WTC11 (cell line): ENCODE data around the gene LIMA1. TPM values are rescaled to one million over a fixed set of nuclear protein-coding genes. Genes with fewer than 3 reads are reported as not detected.

ENCODE experiments used
- ATAC-seq: fragments of 200-7000 bp; cut with Tn5 transposase; 2 replicates; pipeline ENCODE4 v1.10.0; 2021; ENCODE audit warnings: mild to moderate bottlenecking, moderate library complexity
- CTCF ChIA-PET: fragments of 300-600 bp; sonication (Branson Sonifier 250); formaldehyde crosslinking; loops from one replicate; lab custom pipeline; 2021; ENCODE audit warnings: antibody characterized with exemption; lab: Charles Lee
- POLR2A ChIA-PET: fragments of 350-600 bp; sonication (Branson Sonifier 250); formaldehyde crosslinking; loops from one replicate; lab custom pipeline; 2021; ENCODE audit warnings: antibody characterized with exemption; lab: Charles Lee
- DNase-seq: peaks from one replicate; pipeline ENCODE4 v3.0.0; 2021; ENCODE audit warnings: low spot score
- H3K27ac Mint-ChIP-seq: 2 replicates; pipeline ENCODE4 v1.8.0; 2021; ENCODE audit warnings: mixed read lengths
- H3K27me3 Mint-ChIP-seq: 2 replicates; pipeline ENCODE4 v1.8.0; 2021; ENCODE audit warnings: low read depth, mild to moderate bottlenecking, moderate library complexity, mixed read lengths
- H3K36me3 Mint-ChIP-seq: 2 replicates; pipeline ENCODE4 v1.8.0; 2021; ENCODE audit warnings: mixed read lengths
- H3K4me1 Mint-ChIP-seq: 2 replicates; pipeline ENCODE4 v1.8.0; 2022; ENCODE audit warnings: mixed read lengths
- H3K4me3 Mint-ChIP-seq: 2 replicates; pipeline ENCODE4 v1.8.0; 2021; ENCODE audit warnings: mild to moderate bottlenecking, moderate library complexity, mixed read lengths
- H3K9me3 Mint-ChIP-seq: 2 replicates; pipeline ENCODE4 v1.8.0; 2021; ENCODE audit warnings: mixed read lengths
- ATF1 ChIP-seq: sonication (generic); formaldehyde crosslinking; IDR thresholded peaks from 2 replicates; pipeline ENCODE4 v1.8.1; 2023; ENCODE audit warnings: mild to moderate bottlenecking, moderate library complexity, missing genetic modification reagents
- ATF2 ChIP-seq: sonication (generic); formaldehyde crosslinking; IDR thresholded peaks from 2 replicates; pipeline ENCODE4 v1.8.1; 2022; ENCODE audit warnings: low read depth, missing genetic modification reagents, borderline replicate concordance
- E2F5 ChIP-seq: sonication (generic); formaldehyde crosslinking; IDR thresholded peaks from 2 replicates; pipeline ENCODE4 v1.8.1; 2022; ENCODE audit warnings: mild to moderate bottlenecking, moderate library complexity, missing genetic modification reagents
- ESRRA ChIP-seq: sonication (generic); formaldehyde crosslinking; IDR thresholded peaks from 2 replicates; pipeline ENCODE4 v1.8.1; 2022; ENCODE audit warnings: mild to moderate bottlenecking, missing genetic modification reagents, borderline replicate concordance
- GABPB1 ChIP-seq: sonication (generic); formaldehyde crosslinking; IDR thresholded peaks from 2 replicates; pipeline ENCODE4 v1.8.1; 2023; ENCODE audit warnings: mild to moderate bottlenecking, missing genetic modification reagents
- HMGA2 ChIP-seq: fragments of 250-450 bp; sonication (Bioruptor Pico); IDR thresholded peaks from 2 replicates; pipeline ENCODE4 v1.4.0; 2021; ENCODE audit warnings: mild to moderate bottlenecking, moderate library complexity
- IRF2 ChIP-seq: sonication (generic); formaldehyde crosslinking; IDR thresholded peaks from 2 replicates; pipeline ENCODE4 v1.8.0; 2022; ENCODE audit warnings: low read depth, missing genetic modification reagents, borderline replicate concordance
- JAZF1 ChIP-seq: fragments of 250-450 bp; sonication (Bioruptor Pico); IDR thresholded peaks from 2 replicates; pipeline ENCODE4 v1.9.0; 2021; ENCODE audit warnings: moderate library complexity, mild to moderate bottlenecking, inconsistent platforms
- JUN ChIP-seq: sonication (generic); formaldehyde crosslinking; IDR thresholded peaks from 2 replicates; pipeline ENCODE4 v1.8.0; 2023; ENCODE audit warnings: mild to moderate bottlenecking, missing genetic modification reagents
- KAT7 ChIP-seq: sonication (generic); formaldehyde crosslinking; IDR thresholded peaks from 2 replicates; pipeline ENCODE4 v1.8.1; 2023; ENCODE audit warnings: missing genetic modification reagents, mild to moderate bottlenecking, borderline replicate concordance
- MYBL2 ChIP-seq: sonication (generic); formaldehyde crosslinking; IDR thresholded peaks from 2 replicates; pipeline ENCODE4 v1.8.1; 2023; ENCODE audit warnings: mild to moderate bottlenecking, moderate library complexity, missing genetic modification reagents
- NFATC4 ChIP-seq: fragments of 250-450 bp; sonication (Bioruptor Pico); IDR thresholded peaks from 2 replicates; pipeline ENCODE4 v1.9.0; 2021; ENCODE audit warnings: mild to moderate bottlenecking
- NR3C1 ChIP-seq: sonication (generic); formaldehyde crosslinking; conservative IDR thresholded peaks from 2 replicates; pipeline ENCODE4 v1.8.1; 2023; ENCODE audit warnings: low read depth, mild to moderate bottlenecking, missing genetic modification reagents
- SMAD4 ChIP-seq: sonication (generic); formaldehyde crosslinking; IDR thresholded peaks from 2 replicates; pipeline ENCODE4 v1.8.0; 2022; ENCODE audit warnings: mild to moderate bottlenecking, missing genetic modification reagents
- TEAD1 ChIP-seq: sonication (generic); formaldehyde crosslinking; IDR thresholded peaks from 2 replicates; pipeline ENCODE4 v1.8.0; 2022; ENCODE audit warnings: mild to moderate bottlenecking, missing genetic modification reagents
- USF2 ChIP-seq: sonication (generic); formaldehyde crosslinking; IDR thresholded peaks from 2 replicates; pipeline ENCODE4 v1.8.1; 2023; ENCODE audit warnings: mild to moderate bottlenecking, missing genetic modification reagents, moderate library complexity
- ZNF219 ChIP-seq: sonication (generic); formaldehyde crosslinking; IDR thresholded peaks from 2 replicates; pipeline ENCODE4 v1.8.0; 2023; ENCODE audit warnings: missing genetic modification reagents, mild to moderate bottlenecking, borderline replicate concordance
- ZNF232 ChIP-seq: sonication (generic); formaldehyde crosslinking; IDR thresholded peaks from 2 replicates; pipeline ENCODE4 v1.8.0; 2022; ENCODE audit warnings: mild to moderate bottlenecking, missing genetic modification reagents
- ZNF396 ChIP-seq: fragments of 250-450 bp; sonication (Bioruptor Pico); IDR thresholded peaks from 2 replicates; pipeline ENCODE4 v1.8.0; 2021; ENCODE audit warnings: mild to moderate bottlenecking, moderate library complexity, borderline replicate concordance
- ZNF671 ChIP-seq: fragments of 250-450 bp; sonication (Bioruptor Pico); IDR thresholded peaks from 2 replicates; pipeline ENCODE4 v1.8.0; 2021; ENCODE audit warnings: mild to moderate bottlenecking
- total RNA-seq: library from RNA; stranded (reverse); gene quantifications from 3 replicates; pipeline ENCODE4 v1.2.3, GENCODE V29; 2021
- TF ChIP-seq, protein P1 (sequence below): sonication (generic); formaldehyde crosslinking; IDR thresholded peaks from 2 replicates; pipeline ENCODE4 v1.8.1; 2022; ENCODE audit warnings: low read depth, mild to moderate bottlenecking, moderate library complexity, missing genetic modification reagents, borderline replicate concordance
- TF ChIP-seq, protein P2 (sequence below): sonication (generic); formaldehyde crosslinking; IDR thresholded peaks from 2 replicates; pipeline ENCODE4 v1.8.1; 2023; ENCODE audit warnings: mild to moderate bottlenecking, moderate library complexity, missing genetic modification reagents

LIMA1 gene
- total RNA-seq, 1 experiment from 2014 or later = 41.2 TPM

DNA sequence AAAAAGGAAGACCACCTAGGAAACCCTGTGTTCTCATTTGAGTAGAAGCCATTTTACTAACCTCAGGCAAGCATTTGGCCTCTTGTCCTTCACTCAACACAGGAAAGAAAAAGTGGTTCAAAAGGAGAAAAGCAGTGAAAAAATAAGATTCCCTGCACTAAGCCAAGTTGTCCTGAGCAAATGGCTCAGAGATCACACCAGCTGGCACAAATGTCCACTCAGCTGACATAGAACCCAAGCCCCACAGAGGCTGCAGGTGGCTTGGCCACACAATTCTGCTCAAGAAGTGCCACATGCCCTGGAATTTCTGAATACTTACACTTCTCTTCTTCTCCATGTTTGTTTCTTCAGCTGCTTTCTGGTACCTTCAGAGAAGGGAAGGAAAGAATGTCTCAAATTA lies 52.0 kb downstream of the LIMA1 start (continued):
- TF ChIP-seq HMGA2 (CRISPR knock-in tag) = no peak
- TF ChIP-seq USF2 (CRISPR knock-in tag) = no peak
- TF ChIP-seq NR3C1 (CRISPR knock-in tag) = no peak
- no peak for TF ChIP-seq TEAD1
- no peak for TF ChIP-seq KAT7 (CRISPR knock-in tag)
- TF ChIP-seq ZNF219 (CRISPR knock-in tag) = no peak
- no peak for TF ChIP-seq ZNF671 (CRISPR knock-in tag)
- no peak for TF ChIP-seq MYBL2 (CRISPR knock-in tag)
- no peak for TF ChIP-seq E2F5 (CRISPR knock-in tag)

- DNase-seq (no peak), ATAC-seq (no peak)
- CTCF ChIA-PET = interaction anchor here (0.9 kb wide), 1 partner anchor 53 kb away, joined by 3 read pairs; the partner anchor contains the start of gene LIMA1
- Mint-ChIP-seq H3K4me3 (no peak overlapping the region), H3K9me3 (no peaks in the 10 kb centered on the region), H3K4me1 (no peaks in the 10 kb centered on the region; the same call in 1 of the 2 replicates), H3K27ac (no peak overlapping the region), H3K36me3 (no peaks in the 10 kb centered on the region), H3K27me3 (no peaks in the 10 kb centered on the region)
- POLR2A ChIA-PET = no interaction called here
- TF ChIP-seq, protein P1, sequence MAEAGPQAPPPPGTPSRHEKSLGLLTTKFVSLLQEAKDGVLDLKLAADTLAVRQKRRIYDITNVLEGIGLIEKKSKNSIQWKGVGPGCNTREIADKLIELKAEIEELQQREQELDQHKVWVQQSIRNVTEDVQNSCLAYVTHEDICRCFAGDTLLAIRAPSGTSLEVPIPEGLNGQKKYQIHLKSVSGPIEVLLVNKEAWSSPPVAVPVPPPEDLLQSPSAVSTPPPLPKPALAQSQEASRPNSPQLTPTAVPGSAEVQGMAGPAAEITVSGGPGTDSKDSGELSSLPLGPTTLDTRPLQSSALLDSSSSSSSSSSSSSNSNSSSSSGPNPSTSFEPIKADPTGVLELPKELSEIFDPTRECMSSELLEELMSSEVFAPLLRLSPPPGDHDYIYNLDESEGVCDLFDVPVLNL = no peak
- no peak for TF ChIP-seq ZNF396 (CRISPR knock-in tag)
- no peak for TF ChIP-seq HMGA2 (CRISPR knock-in tag)
- TF ChIP-seq ESRRA (CRISPR knock-in tag) = no peak
- TF ChIP-seq GABPB1 (CRISPR knock-in tag) = no peak
- no peak for TF ChIP-seq ZNF232 (CRISPR knock-in tag)
- no peak for TF ChIP-seq ATF2 (CRISPR knock-in tag)
- TF ChIP-seq, protein P2, sequence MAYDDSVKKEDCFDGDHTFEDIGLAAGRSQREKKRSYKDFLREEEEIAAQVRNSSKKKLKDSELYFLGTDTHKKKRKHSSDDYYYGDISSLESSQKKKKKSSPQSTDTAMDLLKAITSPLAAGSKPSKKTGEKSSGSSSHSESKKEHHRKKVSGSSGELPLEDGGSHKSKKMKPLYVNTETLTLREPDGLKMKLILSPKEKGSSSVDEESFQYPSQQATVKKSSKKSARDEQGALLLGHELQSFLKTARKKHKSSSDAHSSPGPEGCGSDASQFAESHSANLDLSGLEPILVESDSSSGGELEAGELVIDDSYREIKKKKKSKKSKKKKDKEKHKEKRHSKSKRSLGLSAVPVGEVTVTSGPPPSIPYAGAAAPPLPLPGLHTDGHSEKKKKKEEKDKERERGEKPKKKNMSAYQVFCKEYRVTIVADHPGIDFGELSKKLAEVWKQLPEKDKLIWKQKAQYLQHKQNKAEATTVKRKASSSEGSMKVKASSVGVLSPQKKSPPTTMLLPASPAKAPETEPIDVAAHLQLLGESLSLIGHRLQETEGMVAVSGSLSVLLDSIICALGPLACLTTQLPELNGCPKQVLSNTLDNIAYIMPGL = no peak
- no peak for TF ChIP-seq NFATC4 (CRISPR knock-in tag)
- TF ChIP-seq IRF2 = no peak
- TF ChIP-seq JUN = no peak
- no peak for TF ChIP-seq ATF1 (CRISPR knock-in tag)
- no peak for TF ChIP-seq JAZF1 (CRISPR knock-in tag)
- no peak for TF ChIP-seq SMAD4 (CRISPR knock-in tag)
These were observed 53.1 kb downstream of the LIMA1 start for GRCh38 chr12:50230217-50230616.
